IMR-90 (cell line): ENCODE measurements around the gene DENND2C.

Source experiments
- CEBPB ChIP-seq: IDR thresholded peaks from 2 replicates; pipeline ENCODE4 v1.6.1; 2012; ENCODE audit warnings: low read depth, low read length, improper control_type of control experiment
- CTCF ChIP-seq: conservative IDR thresholded peaks from 2 replicates; pipeline ENCODE4 v1.5.1; 2012; ENCODE audit warnings: mild to moderate bottlenecking, low read depth, low read length, improper control_type of control experiment
- FOS ChIP-seq: fragments of 150-350 bp; IDR thresholded peaks from 2 replicates; pipeline ENCODE4 v1.6.1; 2016; ENCODE audit warnings: low read depth, low read length
- MAFK ChIP-seq: IDR thresholded peaks from 2 replicates; pipeline ENCODE4 v1.6.1; 2012; ENCODE audit warnings: low read depth, low read length, improper control_type of control experiment
- MXI1 ChIP-seq: IDR thresholded peaks from 2 replicates; pipeline ENCODE4 v1.6.1; 2012; ENCODE audit warnings: low read depth, mild to moderate bottlenecking, low read length, moderate library complexity, borderline replicate concordance
- POLR2A ChIP-seq: IDR thresholded peaks from 2 replicates; pipeline ENCODE4 v1.6.1; 2012; ENCODE audit warnings: mild to moderate bottlenecking, low read depth, low read length
- RAD21 ChIP-seq: IDR thresholded peaks from 2 replicates; pipeline ENCODE4 v1.6.1; 2012; ENCODE audit warnings: low read length, improper control_type of control experiment
- SMC3 ChIP-seq: fragments of 150-350 bp; IDR thresholded peaks from 2 replicates; pipeline ENCODE4 v1.6.1; 2016; ENCODE audit warnings: low read depth, mild to moderate bottlenecking, antibody characterized with exemption, low read length, moderate library complexity
- USF2 ChIP-seq: fragments of 150-350 bp; IDR thresholded peaks from 2 replicates; pipeline ENCODE4 v1.6.1; 2017; ENCODE audit warnings: mild to moderate bottlenecking, antibody characterized with exemption, low read length, low read depth

GRCh38 chr1:114668784-114669561 is 876 bp downstream of the DENND2C start:
- TF ChIP-seq USF2 (no peak), CEBPB (0 out of 2 replicates have a peak, but pooled peaks have one; percentile 18), CTCF (no peak), POLR2A (no peak), RAD21 (no peak), SMC3 (no peak), MXI1 (no peak), FOS (no peak), MAFK (no peak)
